Cardiac muscle cell (in vitro differentiated cells and primary cell): ENCODE data around the gene NASP. TPM values are rescaled to one million over a fixed set of nuclear protein-coding genes. Genes with fewer than 3 reads are reported as not detected.

Experiments used
- DNase-seq, 2 donors: peaks; one replicate each; pipeline versions ENCODE4 v3.0.0 to v3.0.0-alpha.2; 2010 to 2017; ENCODE audit warnings: low read depth in 1 of 2, low spot score in 1 of 2
- H3K27ac ChIP-seq: fragments of 200-600 bp; sonication (generic); 2 replicates; pipeline ENCODE4 v1.5.1; 2016
- H3K27me3 ChIP-seq: fragments of 200-600 bp; sonication (generic); 2 replicates; pipeline ENCODE4 v1.6.0; 2016; ENCODE audit warnings: control low read depth
- H3K36me3 ChIP-seq: fragments of 200-600 bp; sonication (generic); 2 replicates; pipeline ENCODE4 v1.5.1; 2016; ENCODE audit warnings: control low read depth
- H3K4me1 ChIP-seq: fragments of 200-600 bp; sonication (generic); 2 replicates; pipeline ENCODE4 v1.8.1; 2017; ENCODE audit warnings: low read depth, mild to moderate bottlenecking, mixed run types
- H3K4me3 ChIP-seq: fragments of 200-600 bp; sonication (generic); 2 replicates; pipeline ENCODE4 v1.5.1; 2016; ENCODE audit warnings: mild to moderate bottlenecking
- H3K9me3 ChIP-seq: fragments of 200-600 bp; sonication (generic); 2 replicates; pipeline ENCODE4 v1.5.1; 2017; ENCODE audit warnings: low read depth, mild to moderate bottlenecking, control low read depth
- polyA plus RNA-seq: library from polyadenylated mRNA; unstranded; fragments of >200 nt; fragmentation: Nextera tagmentation; extraction: Ambion mirVana; gene quantifications from 2 replicates; pipeline ENCODE4 v1.2.1, GENCODE V29; 2016
- total RNA-seq: library from RNA; depleted of rRNA; stranded (reverse); fragments of >200 nt; gene quantifications from 2 replicates; pipeline ENCODE4 v1.2.3, GENCODE V29; 2016
- TF ChIP-seq, protein P1 (sequence below): IDR thresholded peaks from 2 replicates; pipeline ENCODE4 v1.5.1; 2012; ENCODE audit warnings: low read depth, mild to moderate bottlenecking, low read length

Gene NASP
- total and polyA plus RNA-seq, 2 experiments from 2014 or later = 89.3 to 172 TPM

DNA sequence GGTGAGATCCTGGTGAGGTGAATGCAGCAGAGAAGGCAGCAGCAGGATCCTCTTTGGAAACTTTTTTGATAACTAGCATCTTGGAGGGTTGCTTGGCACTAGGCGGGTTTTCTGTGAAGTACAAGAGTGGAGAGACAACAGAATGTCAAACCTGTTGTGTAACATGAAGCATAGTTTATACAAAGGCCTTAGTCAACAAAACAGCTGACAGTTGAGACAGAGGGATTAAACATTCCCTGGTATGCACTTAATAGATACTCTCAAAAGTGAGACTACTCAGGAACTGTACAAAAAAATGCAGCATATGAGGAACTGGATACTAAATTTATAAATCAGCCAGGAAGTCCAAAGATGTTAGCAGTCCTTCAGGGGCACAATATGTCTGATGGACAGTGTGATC lies 56.5 kb downstream of the NASP start:
- TF ChIP-seq, protein P1, sequence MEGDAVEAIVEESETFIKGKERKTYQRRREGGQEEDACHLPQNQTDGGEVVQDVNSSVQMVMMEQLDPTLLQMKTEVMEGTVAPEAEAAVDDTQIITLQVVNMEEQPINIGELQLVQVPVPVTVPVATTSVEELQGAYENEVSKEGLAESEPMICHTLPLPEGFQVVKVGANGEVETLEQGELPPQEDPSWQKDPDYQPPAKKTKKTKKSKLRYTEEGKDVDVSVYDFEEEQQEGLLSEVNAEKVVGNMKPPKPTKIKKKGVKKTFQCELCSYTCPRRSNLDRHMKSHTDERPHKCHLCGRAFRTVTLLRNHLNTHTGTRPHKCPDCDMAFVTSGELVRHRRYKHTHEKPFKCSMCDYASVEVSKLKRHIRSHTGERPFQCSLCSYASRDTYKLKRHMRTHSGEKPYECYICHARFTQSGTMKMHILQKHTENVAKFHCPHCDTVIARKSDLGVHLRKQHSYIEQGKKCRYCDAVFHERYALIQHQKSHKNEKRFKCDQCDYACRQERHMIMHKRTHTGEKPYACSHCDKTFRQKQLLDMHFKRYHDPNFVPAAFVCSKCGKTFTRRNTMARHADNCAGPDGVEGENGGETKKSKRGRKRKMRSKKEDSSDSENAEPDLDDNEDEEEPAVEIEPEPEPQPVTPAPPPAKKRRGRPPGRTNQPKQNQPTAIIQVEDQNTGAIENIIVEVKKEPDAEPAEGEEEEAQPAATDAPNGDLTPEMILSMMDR = no peak
- H3K4me1 ChIP-seq = no peaks in the 10 kb centered on the region
- no peak overlapping the region for H3K27ac ChIP-seq
- no peaks in the 10 kb centered on the region for H3K27me3 ChIP-seq
- DNase-seq = no peak
- peaks cover 56% of the 10 kb centered on the region for H3K36me3 ChIP-seq
- no peaks in the 10 kb centered on the region for H3K9me3 ChIP-seq
- no peak overlapping the region for H3K4me3 ChIP-seq

DNA sequence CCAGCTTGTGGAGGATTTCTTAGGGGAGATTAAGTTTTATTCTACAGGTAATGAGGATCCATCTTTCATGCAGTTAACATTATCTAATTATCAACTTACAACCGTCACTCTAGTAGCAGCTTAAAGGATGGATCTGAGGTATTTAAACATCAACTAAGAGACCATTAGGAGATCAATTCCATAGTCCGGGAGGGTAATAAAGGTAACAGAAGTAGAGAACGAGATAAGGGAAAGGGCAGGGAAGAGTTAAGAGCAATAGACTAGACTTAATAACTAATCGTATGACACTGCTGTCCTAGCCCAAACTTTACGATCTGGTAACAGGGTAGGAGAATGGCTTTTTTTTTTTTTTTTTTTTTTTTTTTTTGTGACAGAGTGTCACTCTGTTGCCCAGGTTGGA lies 59.5 kb downstream of the NASP start:
- peaks cover 3% of the 10 kb centered on the region for H3K4me1 ChIP-seq
- H3K36me3 ChIP-seq = peaks cover 28% of the 10 kb centered on the region
- TF ChIP-seq, protein P1 = no peak
- H3K9me3 ChIP-seq = no peaks in the 10 kb centered on the region
- no peak overlapping the region for H3K27ac ChIP-seq
- DNase-seq = no peak
- H3K4me3 ChIP-seq = no peak overlapping the region
- no peaks in the 10 kb centered on the region for H3K27me3 ChIP-seq

DNA sequence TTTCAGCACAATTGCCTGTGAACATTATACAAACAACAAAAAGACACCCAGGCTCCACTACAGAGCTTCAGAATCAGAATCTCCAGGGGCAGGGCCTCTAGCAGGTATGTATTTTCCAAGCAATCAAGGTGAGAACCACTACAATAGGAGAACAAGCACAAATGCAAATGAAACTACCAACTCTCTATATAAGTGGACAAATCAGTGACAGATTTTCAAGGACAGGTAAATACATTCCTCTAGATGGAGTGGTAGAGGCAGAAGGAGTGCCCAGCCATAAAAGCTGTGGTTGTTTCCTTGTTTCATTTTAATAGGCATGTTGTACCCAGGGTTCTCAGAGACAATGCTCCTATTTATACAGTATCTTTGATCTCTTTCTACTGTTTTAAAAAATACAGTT lies 60.1 kb downstream of the NASP start:
- Histone ChIP-seq H3K4me3 (no peak overlapping the region), H3K9me3 (no peaks in the 10 kb centered on the region), H3K27me3 (no peaks in the 10 kb centered on the region), H3K27ac (peak overlapping the region; percentile 12), H3K4me1 (peaks cover 3% of the 10 kb centered on the region), H3K36me3 (peaks cover 24% of the 10 kb centered on the region)
- no peak for DNase-seq
- TF ChIP-seq, protein P1 = no peak

DNA sequence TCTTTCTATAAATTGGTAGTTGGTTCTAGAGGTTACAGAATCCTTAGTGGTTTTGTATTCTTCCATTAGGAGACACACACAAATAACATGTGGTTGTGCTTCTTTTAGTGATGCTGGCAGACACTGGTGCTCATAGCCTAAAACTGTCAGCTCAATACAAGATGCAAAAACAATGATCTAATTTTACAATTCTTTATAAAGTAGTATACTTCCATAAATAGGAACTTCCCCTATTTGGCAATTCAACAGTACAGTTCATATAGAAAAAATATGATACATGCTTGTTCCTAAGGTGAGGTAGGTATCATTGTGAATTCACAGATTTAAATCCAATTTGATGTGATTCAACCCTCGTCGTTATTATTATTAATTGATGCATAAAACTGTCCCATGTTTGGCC lies 60.8 kb downstream of the NASP start:
- peaks cover 25% of the 10 kb centered on the region for H3K36me3 ChIP-seq
- H3K9me3 ChIP-seq = no peaks in the 10 kb centered on the region
- no peak overlapping the region for H3K27ac ChIP-seq
- H3K27me3 ChIP-seq = no peaks in the 10 kb centered on the region
- DNase-seq = no peak
- peaks cover 3% of the 10 kb centered on the region for H3K4me1 ChIP-seq
- TF ChIP-seq, protein P1 = no peak
- no peak overlapping the region for H3K4me3 ChIP-seq

DNA sequence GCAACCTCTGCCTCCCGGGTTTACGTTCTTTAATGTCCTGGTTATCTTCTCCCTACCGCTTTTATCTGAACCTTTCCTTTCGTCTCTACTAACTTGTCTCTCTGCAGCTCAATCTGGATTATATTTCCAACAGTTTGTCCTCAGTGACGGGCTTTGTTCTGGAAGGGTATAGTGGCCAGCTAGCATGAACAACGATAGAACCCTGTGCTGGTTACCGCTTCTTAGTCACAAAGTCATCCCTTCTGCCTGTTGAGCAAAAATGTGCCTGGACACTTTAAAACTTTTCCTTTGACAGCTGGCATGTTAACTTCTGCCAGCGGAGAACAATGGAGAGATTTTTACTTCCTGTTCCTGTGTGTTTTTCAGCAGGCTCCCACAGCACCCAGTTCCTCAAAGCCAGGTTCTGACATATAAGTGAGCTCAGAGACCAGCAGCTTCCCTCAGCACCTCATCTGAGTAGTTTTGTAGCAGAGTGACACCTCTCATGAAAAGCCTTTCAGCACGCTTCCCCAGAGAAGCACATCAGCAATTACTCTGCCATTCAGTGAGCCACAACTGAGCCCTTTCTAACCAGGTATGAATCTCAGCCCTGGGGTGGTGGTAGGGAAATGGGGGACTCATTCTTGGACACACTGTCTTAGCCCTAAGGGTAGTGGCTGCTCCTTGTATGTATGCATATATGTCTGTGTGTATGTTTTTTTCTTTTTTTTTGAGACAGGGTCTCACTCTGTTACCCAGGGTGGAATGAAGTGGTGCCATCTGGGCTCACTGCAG lies 63.6 kb downstream of the NASP start:
- peak; percentile 15 to 78 for DNase-seq
- TF ChIP-seq, protein P1 = no peak
- peak overlapping the region; percentile 53 for H3K27ac ChIP-seq
- peaks cover 29% of the 10 kb centered on the region for H3K36me3 ChIP-seq
- H3K27me3 ChIP-seq = no peaks in the 10 kb centered on the region
- H3K9me3 ChIP-seq = no peaks in the 10 kb centered on the region
- peaks cover 3% of the 10 kb centered on the region for H3K4me1 ChIP-seq
- no peak overlapping the region for H3K4me3 ChIP-seq
